22Rv1 (cell line): ENCODE measurements around the gene MEIOB.

Experiments
- CTCF ChIP-seq: fragments of 450-650 bp; IDR thresholded peaks from 2 replicates; pipeline ENCODE4 v1.5.1; 2017; ENCODE audit warnings: mild to moderate bottlenecking
- ZFX ChIP-seq: fragments of 450-650 bp; IDR thresholded peaks from 2 replicates; pipeline ENCODE4 v1.6.1; 2017; ENCODE audit warnings: antibody characterized with exemption, borderline replicate concordance

GRCh38 chr16:1830213-1830612 lies 41.8 kb downstream of the MEIOB start:
- no peak for TF ChIP-seq CTCF
- no peak for TF ChIP-seq ZFX
